Kidney (tissue), 14 donors: ENCODE measurements around the gene MAN1B1. TPM values are rescaled to one million over a fixed set of nuclear protein-coding genes. Genes with fewer than 3 reads are reported as not detected.
"Not testable (repeated sequence)": the region's sequence is repeated elsewhere in the genome, so short reads cannot be mapped to it uniquely, and the experiment has no call there.

Source experiments
- DNase-seq, 5 donors: peaks; one replicate each; pipeline ENCODE4 v3.0.0-alpha.2; 2013 to 2020
- FAIRE-seq: peaks from 2 replicates; lab custom pipeline; 2012; peaks lifted over from hg19 to GRCh38; lab: Jason Lieb, UNC
- H3K27ac ChIP-seq, 2 donors: one replicate each; pipeline ENCODE4 v1.7.0; 2013; ENCODE audit warnings: low read depth in 2 of 2, low read length in 2 of 2, inconsistent platforms in 1 of 2
- H3K27me3 ChIP-seq: one replicate; pipeline ENCODE4 v1.7.1; 2013; ENCODE audit warnings: low read length, inconsistent platforms; ENCODE audit not compliant: control insufficient read depth, insufficient read depth
- H3K36me3 ChIP-seq, 3 donors: one replicate each; pipeline versions ENCODE4 v1.7.0 to v1.7.1; 2013; ENCODE audit warnings: low read length in 3 of 3, control low read depth in 1 of 3, inconsistent platforms in 1 of 3; ENCODE audit not compliant: insufficient read depth in 3 of 3, control insufficient read depth in 2 of 3
- H3K4me1 ChIP-seq, 3 donors: one replicate each; pipeline versions ENCODE4 v1.7.0 to v1.7.1; 2013; ENCODE audit warnings: low read length in 3 of 3, inconsistent platforms in 1 of 3, low read depth in 1 of 3; ENCODE audit not compliant: control insufficient read depth in 2 of 3, insufficient read depth in 2 of 3
- H3K4me3 ChIP-seq, 3 donors: one replicate each; pipeline versions ENCODE4 v1.7.0 to v1.8.1; 2013; ENCODE audit warnings: low read length in 3 of 3, control low read depth in 1 of 3, inconsistent platforms in 1 of 3
- H3K9ac ChIP-seq, 3 donors: one replicate each; pipeline versions ENCODE4 v1.7.0 to v1.7.1; 2013; ENCODE audit warnings: low read length in 3 of 3, control low read depth in 1 of 3, inconsistent platforms in 1 of 3
- H3K9me3 ChIP-seq, 3 donors: one replicate each; pipeline versions ENCODE4 v1.7.0 to v1.7.1; 2013; ENCODE audit warnings: low read length in 3 of 3, control low read depth in 1 of 3, inconsistent platforms in 1 of 3; ENCODE audit not compliant: control insufficient read depth in 2 of 3, insufficient read depth in 1 of 3
- CTCF ChIP-seq: IDR thresholded peaks from 3 replicates; pipeline ENCODE4 v1.5.1; 2012; ENCODE audit warnings: mild to moderate bottlenecking, moderate library complexity, borderline replicate concordance; ENCODE audit not compliant: insufficient read depth; ENCODE audit errors: extremely low read depth
- intact Hi-C: fragments of 100-400 bp; cut with DNase I; formaldehyde crosslinking; loops from one replicate; pipeline ENCODE4 v1.11.1; 2022
- polyA plus RNA-seq: library from polyadenylated mRNA; stranded (reverse); fragments of 350-450 nt; fragmentation: Illumina TruSeq; extraction: RNeasy Lipid Tissue Mini Kit (QIAGEN cat#74804); gene quantifications from one replicate; pipeline ENCODE4 v1.2.3, GENCODE V29; 2014; ENCODE audit warnings: low read depth, low replicate concordance; ENCODE audit not compliant: insufficient read depth
- total RNA-seq: library from RNA; stranded (reverse); fragmentation: NEBNext Ultra II Directional; extraction: Animal tissue kit (Norgen Biotek cat#: 25700); gene quantifications from one replicate; pipeline ENCODE4 v1.2.1, GENCODE V29; 2021
- donor health status: control.
- donor health status: control.
- donor health status: control.
- donor health status: control.
- donor health status: control.
- donor health status: DM: yes; HTN: yes; CAD: no.
- donor health status: Normal renal cell carcinoma (clear cell type).

MAN1B1 gene
- total and polyA plus RNA-seq, 2 donors from 2014 or later, result 57.3 to 63.2 TPM

GRCh38 chr9:137129456-137130175 lies 42.8 kb downstream of the MAN1B1 start:
- no peaks in the 10 kb centered on the region for H3K36me3 ChIP-seq
- peak overlapping the region; percentile 66 to 77 (median 72) for H3K4me3 ChIP-seq
- H3K27me3 ChIP-seq, result no peaks in the 10 kb centered on the region
- H3K9me3 ChIP-seq, result no peaks in the 10 kb centered on the region
- peak overlapping the region in 2 of 3 donors; percentile 40 to 58 for H3K9ac ChIP-seq
- intact Hi-C loops, result no loop called here
- DNase-seq (peak; percentile 89 to 96 (median 93)), FAIRE-seq (no peak)
- peak overlapping the region in 1 of 2 donors; percentile 51 for H3K27ac ChIP-seq
- no peak for TF ChIP-seq CTCF
- H3K4me1 ChIP-seq, result peaks cover 0 to 16% (median 0%) of the 10 kb centered on the region in 3 donors

GRCh38 chr9:137130176-137130755 lies 43.5 kb downstream of the MAN1B1 start:
- Histone ChIP-seq H3K4me3 (peak overlapping the region in 2 of 3 donors; percentile 72 to 77), H3K36me3 (no peaks in the 10 kb centered on the region), H3K9me3 (no peaks in the 10 kb centered on the region), H3K4me1 (peaks cover 0 to 16% (median 0%) of the 10 kb centered on the region in 3 donors), H3K9ac (no peak overlapping the region), H3K27ac (peak overlapping the region in 1 of 2 donors; percentile 51), H3K27me3 (no peaks in the 10 kb centered on the region)
- DNase-seq (no peak), FAIRE-seq (no peak)
- TF ChIP-seq CTCF, result no peak
- intact Hi-C loops, result no loop called here

- peaks cover 13% of the 10 kb centered on the region for H3K27me3 ChIP-seq
- DNase-seq (no peak), FAIRE-seq (no peak)
- H3K4me1 ChIP-seq, result peaks cover 0 to 2% (median 0%) of the 10 kb centered on the region in 3 donors
- intact Hi-C loops, result no loop called here
- no peak overlapping the region for H3K4me3 ChIP-seq
- no peak for TF ChIP-seq CTCF
- no peaks in the 10 kb centered on the region for H3K36me3 ChIP-seq
- H3K27ac ChIP-seq, result no peak overlapping the region
- no peak overlapping the region for H3K9ac ChIP-seq
- no peaks in the 10 kb centered on the region for H3K9me3 ChIP-seq
These were observed 47.4 kb downstream of the MAN1B1 start for GRCh38 chr9:137134191-137134590.

- H3K9ac ChIP-seq, FAIRE-seq, H3K4me1 ChIP-seq, H3K9me3 ChIP-seq, intact Hi-C loops, DNase-seq, H3K4me3 ChIP-seq, H3K36me3 ChIP-seq, H3K27ac ChIP-seq: not testable (repeated sequence)
- H3K27me3 ChIP-seq, result peaks cover 16% of the 10 kb centered on the region
These were observed 48.4 kb downstream of the MAN1B1 start for GRCh38 chr9:137135154-137135553.
